Esophagus muscularis mucosa (tissue), 4 donors: ENCODE measurements around the gene PPP3CA.

Experiments
- CTCF ChIP-seq, 3 experiments: fragments of 200-600 bp in 2 of 3; fragments of 450-650 bp in 1 of 3; sonication (generic) in 2 of 3; IDR thresholded peaks; one replicate each; pipeline ENCODE4 v1.5.1; 2017 to 2019; ENCODE audit warnings: antibody characterized with exemption in 3 of 3, mild to moderate bottlenecking in 2 of 3, moderate library complexity in 1 of 3
- EP300 ChIP-seq: sonication (generic); formaldehyde crosslinking; IDR thresholded peaks from one replicate; pipeline ENCODE4 v1.6.1; 2017; ENCODE audit warnings: antibody characterized with exemption
- POLR2A ChIP-seq: fragments of 450-650 bp; IDR thresholded peaks from one replicate; pipeline ENCODE4 v1.6.1; 2017; ENCODE audit warnings: antibody characterized with exemption, moderate library complexity, mild to moderate bottlenecking, low read depth
- POLR2AphosphoS5 ChIP-seq, 2 donors: sonication (generic); formaldehyde crosslinking; IDR thresholded peaks; one replicate each; pipeline ENCODE4 v1.6.1; 2017; ENCODE audit warnings: antibody characterized with exemption in 2 of 2

GRCh38 chr4:101218894-101219293 is 128.4 kb downstream of the PPP3CA start:
- TF ChIP-seq CTCF (IDR thresholded peaks at IDR 0.05) (no peak), EP300 (no peak), POLR2AphosphoS5 (IDR thresholded peaks at IDR 0.05) (no peak), POLR2A (no peak)
